Transverse colon (tissue), 4 donors: Measurements from ENCODE around the gene RAPGEF5. TPM values are rescaled to one million over a fixed set of nuclear protein-coding genes. Genes with fewer than 3 reads are reported as not detected.

Experiments used
- DNase-seq: peaks from one replicate; pipeline ENCODE4 v3.0.0-alpha.2; 2019
- H3K27ac ChIP-seq, 4 donors: fragments of 200-600 bp; sonication (generic); 2 replicates each; pipeline ENCODE4 v1.5.1; 2016 to 2018; ENCODE audit warnings: inconsistent platforms in 4 of 4
- H3K27me3 ChIP-seq: fragments of 200-600 bp; sonication (generic); 2 replicates; pipeline ENCODE4 v1.5.1; 2017; ENCODE audit warnings: inconsistent platforms
- H3K36me3 ChIP-seq, 4 donors: fragments of 200-600 bp; sonication (generic); 2 replicates each; pipeline ENCODE4 v1.5.1; 2017 to 2019; ENCODE audit warnings: inconsistent platforms in 4 of 4
- H3K4me1 ChIP-seq, 4 donors: fragments of 200-600 bp; sonication (generic); 2 replicates each; pipeline ENCODE4 v1.5.1; 2017 to 2020; ENCODE audit warnings: inconsistent platforms in 4 of 4
- H3K4me3 ChIP-seq, 4 donors: fragments of 200-600 bp; sonication (generic); 1 replicate in 1 of 4; 2 replicates in 3 of 4; pipeline versions ENCODE4 v1.5.1 to v1.6.1; 2017 to 2019; ENCODE audit warnings: inconsistent platforms in 4 of 4
- H3K9me3 ChIP-seq, 2 donors: fragments of 200-600 bp; sonication (generic); 2 replicates each; pipeline ENCODE4 v1.5.1; 2017 to 2019; ENCODE audit warnings: inconsistent platforms in 2 of 2
- EP300 ChIP-seq: sonication (generic); formaldehyde crosslinking; IDR thresholded peaks from one replicate; pipeline ENCODE4 v1.6.1; 2017; ENCODE audit warnings: antibody characterized with exemption, low read depth
- POLR2A ChIP-seq: fragments of 450-650 bp; IDR thresholded peaks from one replicate; pipeline ENCODE4 v1.6.1; 2016; ENCODE audit warnings: antibody characterized with exemption, mild to moderate bottlenecking, moderate library complexity
- POLR2AphosphoS5 ChIP-seq, 3 donors: sonication (generic); formaldehyde crosslinking; IDR thresholded peaks; one replicate each; pipeline ENCODE4 v1.6.1; 2016; ENCODE audit warnings: antibody characterized with exemption in 3 of 3
- WGBS, 2 donors: methylation state at CpG; one replicate each; pipeline ENCODE4 v1.1.5; 2018; ENCODE audit warnings: low coverage in 1 of 2; 5-methylcytosine and 5-hydroxymethylcytosine counted together
- in situ Hi-C, 4 donors: fragments of 200-750 bp; cut with MboI; loops; one replicate each; pipeline versions ENCODE4 v1.15.0 to v1.15.1; 2017; ENCODE audit warnings: low sequenced_read_pairs in 3 of 4, low pct_ligation_motif_present in 1 of 4, low pct_unique_long_range_greater_than_20kb in 1 of 4
- intact Hi-C: fragments of 100-400 bp; cut with DNase I; formaldehyde crosslinking; loops from one replicate; pipeline ENCODE4 v1.15.1; 2023; ENCODE audit warnings: low total_unique reads
- total RNA-seq, 4 donors: library from RNA; depleted of rRNA; stranded (reverse); fragments of >200 nt; gene quantifications; one replicate each; pipeline ENCODE4 v1.1.0, GENCODE V29; 2016
- TF ChIP-seq, protein P1 (sequence below), 5 experiments: fragments of 200-600 bp in 3 of 5; fragments of 450-650 bp in 2 of 5; sonication (generic) in 3 of 5; IDR thresholded peaks; 1 replicate in 2 of 5; 2 replicates in 3 of 5; pipeline ENCODE4 v1.5.1; 2016 to 2017; ENCODE audit warnings: antibody characterized with exemption in 5 of 5, inconsistent platforms in 3 of 5, mild to moderate bottlenecking in 2 of 5, moderate library complexity in 1 of 5

RAPGEF5 gene
- total RNA-seq, 4 donors from 2014 or later = 82.3 to 112 (median 100) TPM

DNA sequence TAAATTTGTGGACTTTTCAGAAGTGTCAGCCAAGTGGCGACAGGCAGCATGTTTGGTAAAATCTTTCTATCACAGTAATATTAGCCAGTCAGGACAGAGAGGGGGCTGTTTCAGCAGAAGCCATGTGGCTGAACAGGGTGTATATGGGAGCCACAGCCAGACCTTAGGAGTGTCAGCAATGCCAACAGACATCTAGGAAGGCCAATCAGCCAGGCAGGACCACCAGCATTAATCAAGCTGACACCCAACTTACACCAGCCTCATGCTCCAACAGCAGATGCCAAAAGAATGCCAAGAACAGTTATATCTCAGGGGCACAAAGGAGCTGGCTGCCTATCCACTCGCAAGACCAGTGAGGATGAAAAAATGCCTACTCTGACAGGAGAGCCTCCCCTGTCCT, 54.8 kb downstream of the RAPGEF5 start:
- WGBS, 2 donors = 89 to 100% methylated on average over 1 to 2 of the region's 2 CpGs
- H3K4me1 ChIP-seq = no peaks in the 10 kb centered on the region
- DNase-seq = no peak
- peaks cover 0 to 5% (median under 1%) of the 10 kb centered on the region in 4 donors for H3K36me3 ChIP-seq
- no peak overlapping the region for H3K27ac ChIP-seq
- TF ChIP-seq, protein P1, sequence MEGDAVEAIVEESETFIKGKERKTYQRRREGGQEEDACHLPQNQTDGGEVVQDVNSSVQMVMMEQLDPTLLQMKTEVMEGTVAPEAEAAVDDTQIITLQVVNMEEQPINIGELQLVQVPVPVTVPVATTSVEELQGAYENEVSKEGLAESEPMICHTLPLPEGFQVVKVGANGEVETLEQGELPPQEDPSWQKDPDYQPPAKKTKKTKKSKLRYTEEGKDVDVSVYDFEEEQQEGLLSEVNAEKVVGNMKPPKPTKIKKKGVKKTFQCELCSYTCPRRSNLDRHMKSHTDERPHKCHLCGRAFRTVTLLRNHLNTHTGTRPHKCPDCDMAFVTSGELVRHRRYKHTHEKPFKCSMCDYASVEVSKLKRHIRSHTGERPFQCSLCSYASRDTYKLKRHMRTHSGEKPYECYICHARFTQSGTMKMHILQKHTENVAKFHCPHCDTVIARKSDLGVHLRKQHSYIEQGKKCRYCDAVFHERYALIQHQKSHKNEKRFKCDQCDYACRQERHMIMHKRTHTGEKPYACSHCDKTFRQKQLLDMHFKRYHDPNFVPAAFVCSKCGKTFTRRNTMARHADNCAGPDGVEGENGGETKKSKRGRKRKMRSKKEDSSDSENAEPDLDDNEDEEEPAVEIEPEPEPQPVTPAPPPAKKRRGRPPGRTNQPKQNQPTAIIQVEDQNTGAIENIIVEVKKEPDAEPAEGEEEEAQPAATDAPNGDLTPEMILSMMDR (IDR thresholded peaks at IDR 0.05) = no peak
- TF ChIP-seq EP300 (no peak), POLR2A (no peak), POLR2AphosphoS5 (IDR thresholded peaks at IDR 0.05) (no peak)
- in situ Hi-C loops = no loop called here
- intact Hi-C loops = no loop called here
- no peaks in the 10 kb centered on the region for H3K27me3 ChIP-seq
- no peak overlapping the region for H3K4me3 ChIP-seq
- H3K9me3 ChIP-seq = no peaks in the 10 kb centered on the region

DNA sequence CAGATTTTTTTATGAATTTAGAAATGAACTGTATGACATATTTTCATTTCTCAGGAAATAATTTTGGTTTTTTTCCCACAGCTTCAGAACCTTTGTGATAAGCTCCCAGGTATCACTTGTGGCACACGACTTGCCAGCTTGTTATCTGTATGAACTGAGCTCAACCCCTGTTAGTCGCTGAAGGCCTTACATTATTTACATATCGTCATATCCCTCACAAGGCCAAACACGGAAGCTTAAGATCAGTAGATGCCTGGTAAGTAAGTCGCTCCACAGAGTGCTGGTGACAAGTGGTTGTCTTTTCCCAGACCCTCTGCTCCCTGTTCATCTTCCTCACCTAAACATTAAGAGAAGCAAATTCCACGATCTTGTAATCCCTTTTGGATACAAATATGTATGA, 55.2 kb downstream of the RAPGEF5 start:
- 82 to 89% methylated on average over 2 to 6 of the region's 6 CpGs for WGBS, 2 donors
- TF ChIP-seq POLR2AphosphoS5 (IDR thresholded peaks at IDR 0.05) (no peak), EP300 (no peak)
- TF ChIP-seq, protein P1 (IDR thresholded peaks at IDR 0.05) = no peak
- no peak for DNase-seq
- Histone ChIP-seq H3K27ac (no peak overlapping the region), H3K36me3 (peaks cover 0 to 1% (median 0%) of the 10 kb centered on the region in 4 donors), H3K4me3 (no peak overlapping the region), H3K27me3 (no peaks in the 10 kb centered on the region), H3K9me3 (no peaks in the 10 kb centered on the region), H3K4me1 (no peaks in the 10 kb centered on the region)
- in situ Hi-C loops (no loop called here), intact Hi-C loops (no loop called here)

DNA sequence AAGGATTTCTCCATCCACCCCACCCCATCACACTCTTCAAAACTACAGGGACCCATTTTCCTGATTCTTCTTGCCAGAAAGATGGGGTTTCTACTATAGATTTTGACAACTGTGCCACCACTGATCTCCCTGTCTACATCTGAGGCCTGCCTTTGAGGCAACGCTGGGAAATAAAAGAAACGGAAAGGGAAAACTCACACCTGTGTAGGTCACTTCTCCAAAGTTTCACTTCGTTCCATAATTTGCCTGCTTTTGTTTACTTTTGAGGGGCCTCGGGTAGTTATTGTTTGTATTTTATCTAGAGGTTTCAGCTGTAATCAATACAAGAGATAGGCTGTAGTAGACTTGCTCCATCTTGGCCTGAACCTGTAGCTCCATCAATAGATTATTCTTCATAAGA, 56.1 kb downstream of the RAPGEF5 start:
- WGBS, 2 donors = 87 to 91% methylated on average over 4 of the region's 4 CpGs
- Histone ChIP-seq H3K9me3 (no peaks in the 10 kb centered on the region), H3K27ac (no peak overlapping the region), H3K4me1 (no peaks in the 10 kb centered on the region), H3K4me3 (no peak overlapping the region), H3K36me3 (no peaks in the 10 kb centered on the region), H3K27me3 (no peaks in the 10 kb centered on the region)
- in situ Hi-C loops = no loop called here
- DNase-seq = no peak
- TF ChIP-seq EP300 (no peak), POLR2A (no peak), POLR2AphosphoS5 (IDR thresholded peaks at IDR 0.05) (no peak)
- TF ChIP-seq, protein P1 (IDR thresholded peaks at IDR 0.05) = no peak
- intact Hi-C loops = no loop called here

DNA sequence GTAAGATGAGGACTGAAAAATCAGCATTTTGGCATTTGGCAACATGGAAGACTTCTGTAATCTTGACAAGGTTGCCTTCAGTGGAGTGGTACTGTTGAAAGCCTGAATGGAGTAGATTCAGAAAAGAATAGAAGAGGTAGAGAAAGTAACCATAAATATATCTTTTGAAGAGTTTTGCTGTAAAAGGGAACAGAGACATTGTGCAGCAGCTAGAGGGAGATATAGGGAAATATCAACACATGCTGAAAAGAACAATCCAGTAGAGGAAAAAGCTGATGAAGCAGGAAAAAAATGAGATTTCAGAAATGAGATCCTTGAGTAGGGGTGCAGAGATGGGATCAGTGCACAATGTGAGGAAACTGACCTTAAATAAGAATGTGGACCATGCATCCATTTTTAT, 60.0 kb downstream of the RAPGEF5 start:
- Histone ChIP-seq H3K4me3 (no peak overlapping the region), H3K4me1 (no peaks in the 10 kb centered on the region), H3K36me3 (peaks cover 0 to 5% (median 0%) of the 10 kb centered on the region in 4 donors), H3K27ac (no peak overlapping the region), H3K9me3 (no peaks in the 10 kb centered on the region), H3K27me3 (no peaks in the 10 kb centered on the region)
- intact Hi-C loops (no loop called here), in situ Hi-C loops (no loop called here)
- TF ChIP-seq, protein P1 (IDR thresholded peaks at IDR 0.05) = peak in 2 of 5 experiments; percentile 7 to 17
- no peak for TF ChIP-seq EP300
- TF ChIP-seq POLR2AphosphoS5 (IDR thresholded peaks at IDR 0.05) = no peak
- TF ChIP-seq POLR2A = no peak
- no peak for DNase-seq
